ENCODE data around the gene ZNF592. TPM values are rescaled to one million over a fixed set of nuclear protein-coding genes. Genes with fewer than 3 reads are reported as not detected.

The ZNF592 gene
- total and polyA plus RNA-seq, 2 of the 13 experiments (the other 11 are each of a cell fraction or from before 2014, with no cell fraction given) = 8.2 to 9.8 TPM

GRCh38 chr15:84790676-84791075, 42.3 kb downstream of the ZNF592 start (continued):
- TF ChIP-seq NFAT5 (CRISPR knock-in tag; IDR thresholded peaks at IDR 0.05) (no peak), RNF2 (conservative IDR thresholded peaks at IDR 0.05; ENCODE audit: low read depth) (no peak)

- no peaks in the 10 kb centered on the region; a peak in 1 of 5 replicates for H3K27me3 ChIP-seq (ENCODE audit: control insufficient read depth in 1 of 2, insufficient read depth in 2 of 2, low read length in 2 of 2)
- no peak for TF ChIP-seq ELF3 (CRISPR knock-in tag; IDR thresholded peaks at IDR 0.05)
- H3K36me3 ChIP-seq (replicated peaks in 1 of 2; ENCODE audit: control insufficient read depth in 1 of 2, insufficient read depth in 2 of 2, low read length in 2 of 2) = peaks cover 14 to 49% of the 10 kb centered on the region in 2 experiments
- in situ Hi-C loops (cut with HindIII; ENCODE audit: extremely low pct_ligation_motif_present, low pct_unique_long_range_greater_than_20kb) (no loop called here), intact Hi-C loops (cut with micrococcal nuclease; ENCODE audit: unreplicated experiment) (no loop called here)
- POLR2A ChIA-PET = no interaction called here
- H3K4me3 ChIP-seq (replicated peaks in 1 of 3; ENCODE audit: insufficient read depth in 1 of 3, low read depth in 2 of 3, low read length in 3 of 3) = no peak overlapping the region
- no peak overlapping the region for H2AFZ ChIP-seq (ENCODE audit: low read length)
- peaks cover 23% of the 10 kb centered on the region for H3K79me2 ChIP-seq (ENCODE audit: insufficient read depth, low read length)
- WGBS (ENCODE audit: low lambda C conversion rate) = 95% methylated on average over 2 of the region's 2 CpGs
- CTCF ChIA-PET (ENCODE audit: low intra/inter-chr PET ratio, low total read pairs) = no interaction called here
- no peak for FAIRE-seq
- H3K4me1 ChIP-seq (ENCODE audit: insufficient read depth, low read length) = no peaks in the 10 kb centered on the region
- H4K20me1 ChIP-seq (ENCODE audit: insufficient read depth, low read length) = no peaks in the 10 kb centered on the region; the same call in 1 of the 2 replicates
- BruUV-seq (replicated peaks) = no TSS peak
- no peak for ATAC-seq
- H3K4me2 ChIP-seq (ENCODE audit: low read depth, low read length) = no peak overlapping the region
- no peak overlapping the region for H3K9ac ChIP-seq (ENCODE audit: insufficient read depth, low read depth, low read length)
- H3K27ac ChIP-seq (ENCODE audit: extremely low read length, insufficient read depth, low read length) = no peak overlapping the region
- DNase-seq (ENCODE audit: low spot score) = no peak
- H3K9me3 ChIP-seq (ENCODE audit: low read length) = no peaks in the 10 kb centered on the region
Measured at GRCh38 chr15:84791763-84792162, 43.4 kb downstream of the ZNF592 start.
